Activated CD8-positive, alpha-beta T cell treated with anti-CD3 and anti-CD28 coated beads for 36 hours (primary cell): ENCODE measurements around the gene FUT8. TPM values are rescaled to one million over a fixed set of nuclear protein-coding genes. Genes with fewer than 3 reads are reported as not detected.
A peak's percentile ranks its signal among the peaks of the same experiment; 100 is the strongest.

Experiments
- ATAC-seq: fragments of 200-7000 bp; cut with Tn5 transposase; one replicate; pipeline ENCODE4 v1.10.0; 2021; ENCODE audit warnings: mild to moderate bottlenecking, moderate library complexity
- CTCF ChIA-PET: fragments of 350-600 bp; sonication (Branson Sonifier 250); formaldehyde crosslinking; loops from one replicate; lab custom pipeline; 2021; ENCODE audit warnings: antibody characterized with exemption; lab: Charles Lee
- POLR2A ChIA-PET: fragments of 350-600 bp; sonication (Branson Sonifier 250); formaldehyde crosslinking; loops from one replicate; lab custom pipeline; 2021; ENCODE audit warnings: antibody characterized with exemption; lab: Charles Lee
- DNase-seq: peaks from one replicate; pipeline ENCODE4 v3.0.0-alpha.2; 2020
- H3K27ac Mint-ChIP-seq: one replicate; pipeline ENCODE4 v1.8.0; 2021; ENCODE audit warnings: mild to moderate bottlenecking, mixed read lengths
- H3K27me3 Mint-ChIP-seq: one replicate; pipeline ENCODE4 v1.8.0; 2021; ENCODE audit warnings: mixed read lengths
- H3K36me3 Mint-ChIP-seq: one replicate; pipeline ENCODE4 v1.8.0; 2021; ENCODE audit warnings: low read depth, mixed read lengths
- H3K4me1 Mint-ChIP-seq: one replicate; pipeline ENCODE4 v1.8.0; 2021; ENCODE audit warnings: low read depth, mixed read lengths
- H3K4me3 Mint-ChIP-seq: one replicate; pipeline ENCODE4 v1.8.0; 2021; ENCODE audit warnings: mild to moderate bottlenecking, moderate library complexity, mixed read lengths
- H3K9me3 Mint-ChIP-seq: one replicate; pipeline ENCODE4 v1.8.0; 2021; ENCODE audit warnings: mixed read lengths
- intact Hi-C: fragments of 100-400 bp; cut with micrococcal nuclease; formaldehyde crosslinking; loops from one replicate; pipeline ENCODE4 v1.10.0; 2022
- total RNA-seq, 2 experiments: library from RNA; stranded (reverse); gene quantifications; one replicate each; pipeline ENCODE4 v1.2.3, GENCODE V29; 2021
- TF ChIP-seq, protein P1 (sequence below): fragments of 200-600 bp; IDR thresholded peaks from one replicate; pipeline ENCODE4 v1.8.0; 2022; ENCODE audit warnings: antibody characterized with exemption, mild to moderate bottlenecking

Gene FUT8
- total RNA-seq, 2 experiments from 2014 or later = 55.7 to 61.0 TPM

DNA sequence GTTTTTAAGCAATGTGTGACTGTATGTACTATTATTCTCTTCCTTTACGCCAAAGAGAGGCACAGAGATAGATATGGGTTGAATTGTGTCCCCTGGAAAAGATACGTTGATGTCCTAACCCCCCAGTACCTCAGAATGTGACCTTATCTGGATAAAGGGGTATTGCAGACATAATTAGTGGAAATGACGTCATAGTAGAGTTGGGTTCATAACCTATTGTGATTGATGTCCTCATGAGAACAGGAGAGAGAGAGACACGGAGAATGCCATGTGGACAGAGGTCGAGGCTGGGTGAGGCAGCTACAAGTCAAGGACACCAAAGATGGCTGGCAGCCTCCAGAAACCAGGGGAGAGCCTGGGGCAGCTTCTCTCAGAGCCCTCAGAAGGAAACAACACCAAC, 376.3 kb downstream of the FUT8 start:
- H3K36me3 Mint-ChIP-seq = no peaks in the 10 kb centered on the region
- no peaks in the 10 kb centered on the region for H3K4me1 Mint-ChIP-seq
- no peak overlapping the region for H3K27ac Mint-ChIP-seq
- no peak overlapping the region for H3K4me3 Mint-ChIP-seq
- ChIA-PET POLR2A (no interaction called here), CTCF (no interaction called here)
- ATAC-seq (no peak), DNase-seq (no peak)
- peaks cover 8% of the 10 kb centered on the region for H3K27me3 Mint-ChIP-seq
- TF ChIP-seq, protein P1, sequence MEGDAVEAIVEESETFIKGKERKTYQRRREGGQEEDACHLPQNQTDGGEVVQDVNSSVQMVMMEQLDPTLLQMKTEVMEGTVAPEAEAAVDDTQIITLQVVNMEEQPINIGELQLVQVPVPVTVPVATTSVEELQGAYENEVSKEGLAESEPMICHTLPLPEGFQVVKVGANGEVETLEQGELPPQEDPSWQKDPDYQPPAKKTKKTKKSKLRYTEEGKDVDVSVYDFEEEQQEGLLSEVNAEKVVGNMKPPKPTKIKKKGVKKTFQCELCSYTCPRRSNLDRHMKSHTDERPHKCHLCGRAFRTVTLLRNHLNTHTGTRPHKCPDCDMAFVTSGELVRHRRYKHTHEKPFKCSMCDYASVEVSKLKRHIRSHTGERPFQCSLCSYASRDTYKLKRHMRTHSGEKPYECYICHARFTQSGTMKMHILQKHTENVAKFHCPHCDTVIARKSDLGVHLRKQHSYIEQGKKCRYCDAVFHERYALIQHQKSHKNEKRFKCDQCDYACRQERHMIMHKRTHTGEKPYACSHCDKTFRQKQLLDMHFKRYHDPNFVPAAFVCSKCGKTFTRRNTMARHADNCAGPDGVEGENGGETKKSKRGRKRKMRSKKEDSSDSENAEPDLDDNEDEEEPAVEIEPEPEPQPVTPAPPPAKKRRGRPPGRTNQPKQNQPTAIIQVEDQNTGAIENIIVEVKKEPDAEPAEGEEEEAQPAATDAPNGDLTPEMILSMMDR = no peak
- intact Hi-C loops = no loop called here
- no peaks in the 10 kb centered on the region for H3K9me3 Mint-ChIP-seq

DNA sequence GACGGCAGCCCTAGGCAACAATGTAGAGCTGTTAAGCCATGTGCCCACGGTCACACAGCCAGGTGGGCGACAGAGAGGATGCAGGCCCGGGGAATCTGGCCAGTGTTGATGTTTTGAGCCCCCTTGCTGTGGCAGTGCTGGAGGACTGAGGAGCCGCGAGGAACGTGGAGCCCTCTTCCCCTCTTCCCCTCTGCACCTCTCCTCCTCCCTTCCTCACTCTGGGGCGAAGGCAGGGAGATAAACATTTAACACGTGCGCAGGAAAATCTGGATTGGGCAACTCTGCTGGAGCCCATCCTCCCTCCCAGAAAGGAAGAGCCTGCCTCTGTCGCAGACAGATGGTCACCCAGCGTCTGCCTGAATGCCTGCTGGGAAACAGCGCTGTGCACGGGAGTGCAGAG, 376.8 kb downstream of the FUT8 start:
- H3K27ac Mint-ChIP-seq = no peak overlapping the region
- TF ChIP-seq, protein P1 = no peak
- ChIA-PET CTCF (no interaction called here), POLR2A (no interaction called here)
- ATAC-seq = no peak
- H3K9me3 Mint-ChIP-seq = no peaks in the 10 kb centered on the region
- intact Hi-C loops = no loop called here
- H3K27me3 Mint-ChIP-seq = peaks cover 6% of the 10 kb centered on the region
- no peak for DNase-seq
- H3K36me3 Mint-ChIP-seq = no peaks in the 10 kb centered on the region
- no peak overlapping the region for H3K4me3 Mint-ChIP-seq
- H3K4me1 Mint-ChIP-seq = no peaks in the 10 kb centered on the region

DNA sequence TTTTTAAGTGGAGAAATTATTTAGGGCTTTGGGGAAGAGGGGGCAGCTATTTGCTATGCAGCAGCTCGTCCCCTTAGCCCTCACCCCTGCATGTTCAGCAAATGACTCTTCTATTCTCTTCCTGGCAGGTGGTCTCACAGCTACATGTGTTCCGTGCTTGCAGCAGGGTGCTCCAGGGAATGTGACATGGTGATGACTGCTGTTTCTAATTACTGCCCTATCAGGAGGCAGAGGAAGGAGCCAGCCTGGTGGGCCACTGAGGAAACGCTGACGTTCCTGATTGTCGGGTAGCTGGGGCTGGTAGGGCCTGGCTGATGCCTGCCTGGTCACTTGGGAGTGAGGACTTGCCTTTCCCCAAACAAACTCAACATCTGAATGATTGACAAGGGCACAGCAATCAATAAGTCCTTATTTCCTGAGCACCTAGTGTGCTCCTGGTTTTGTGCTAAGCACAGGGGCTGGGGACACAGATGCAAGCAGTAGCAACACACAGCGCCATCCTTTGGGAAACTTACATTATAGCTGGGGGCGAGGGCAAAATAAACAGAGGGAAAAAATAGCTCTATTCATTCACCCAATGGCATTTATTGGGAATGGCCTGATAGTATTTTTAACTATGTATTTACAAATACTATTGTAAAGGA, 377.8 kb downstream of the FUT8 start:
- POLR2A ChIA-PET = no interaction called here
- no peak for DNase-seq
- H3K4me3 Mint-ChIP-seq = no peak overlapping the region
- CTCF ChIA-PET = no interaction called here
- H3K36me3 Mint-ChIP-seq = no peaks in the 10 kb centered on the region
- H3K9me3 Mint-ChIP-seq = no peaks in the 10 kb centered on the region
- no peak overlapping the region for H3K27ac Mint-ChIP-seq
- intact Hi-C loops = no loop called here
- no peaks in the 10 kb centered on the region for H3K4me1 Mint-ChIP-seq
- no peak for ATAC-seq
- TF ChIP-seq, protein P1 = no peak
- H3K27me3 Mint-ChIP-seq = peaks cover 6% of the 10 kb centered on the region

DNA sequence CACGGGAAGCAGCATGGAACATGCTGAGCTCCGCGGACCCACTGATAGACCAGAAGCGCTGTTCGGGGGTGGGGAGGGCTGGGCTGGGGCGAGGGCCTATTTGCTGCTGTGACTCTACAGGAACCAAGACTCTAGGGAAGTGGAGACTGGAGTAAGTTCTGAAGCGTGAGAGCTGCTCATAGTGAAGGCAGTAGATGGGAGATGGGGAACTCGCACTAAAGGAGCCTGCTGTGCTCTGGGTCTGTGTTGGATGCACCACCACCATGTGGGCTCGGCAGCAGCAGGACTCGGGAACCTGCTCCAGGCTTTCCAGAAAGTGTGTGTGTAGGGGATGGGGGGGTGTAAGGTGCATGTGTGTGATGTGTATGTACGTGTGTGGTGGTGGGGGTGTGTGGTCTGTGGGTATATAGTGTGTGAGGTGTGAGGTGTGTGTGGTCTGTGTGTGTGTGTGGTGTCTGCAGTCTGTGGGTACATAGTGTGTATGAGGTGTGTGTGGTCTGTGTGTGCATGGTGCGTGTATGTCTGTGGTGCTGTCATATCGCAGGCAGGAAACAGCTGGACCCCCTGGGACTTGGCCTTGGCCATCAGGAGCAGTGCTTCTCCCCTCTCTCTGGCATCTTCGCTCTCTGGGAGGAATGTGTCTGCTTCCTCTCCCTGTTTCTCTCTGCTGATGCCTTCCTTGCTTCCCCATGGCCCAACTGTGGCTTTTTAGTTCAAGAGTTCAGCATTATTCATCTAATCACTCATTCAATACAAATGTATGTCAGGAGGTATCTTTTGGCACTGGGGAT, 378.9 kb downstream of the FUT8 start:
- Mint-ChIP-seq H3K27me3 (peaks cover 4% of the 10 kb centered on the region), H3K4me3 (no peak overlapping the region), H3K36me3 (no peaks in the 10 kb centered on the region), H3K27ac (no peak overlapping the region), H3K4me1 (no peaks in the 10 kb centered on the region), H3K9me3 (no peaks in the 10 kb centered on the region)
- ATAC-seq (peak; percentile 51), DNase-seq (peak; percentile 38)
- TF ChIP-seq, protein P1 = no peak
- CTCF ChIA-PET = no interaction called here
- POLR2A ChIA-PET = interaction anchor here (1.0 to 1.2 kb wide), 2 partner anchors 17 to 155 kb away, joined by 3 read pairs; no protein-coding TSS in a partner anchor
- intact Hi-C loops = no loop called here
